Fibroblast of skin of abdomen (primary cell): ENCODE data around the gene USP24.
A peak's percentile ranks its signal among the peaks of the same experiment; 100 is the strongest.

Experiments used
- DNase-seq: peaks from one replicate; pipeline ENCODE4 v3.0.0-alpha.2; 2013

USP24 gene

GRCh38 chr1:55064071-55064581, 151.0 kb downstream of the USP24 start:
- no peak for DNase-seq

- no peak for DNase-seq
Measured at GRCh38 chr1:55063577-55063942, 151.6 kb downstream of the USP24 start.

- DNase-seq, result no peak
Measured at GRCh38 chr1:55062801-55063576, 152.2 kb downstream of the USP24 start.

- no peak for DNase-seq
Measured at GRCh38 chr1:55061706-55062321, 153.3 kb downstream of the USP24 start.

- no peak for DNase-seq
Measured at GRCh38 chr1:55061000-55061705, 154.0 kb downstream of the USP24 start.

GRCh38 chr1:55060133-55060999, 154.8 kb downstream of the USP24 start:
- DNase-seq, result no peak

GRCh38 chr1:55059302-55060132, 155.6 kb downstream of the USP24 start:
- no peak for DNase-seq

GRCh38 chr1:55057956-55058298, 157.2 kb downstream of the USP24 start:
- DNase-seq, result no peak

GRCh38 chr1:55057270-55057955, 157.8 kb downstream of the USP24 start:
- DNase-seq, result no peak

GRCh38 chr1:55056632-55056992, 158.6 kb downstream of the USP24 start:
- no peak for DNase-seq

- DNase-seq, result no peak
Measured at GRCh38 chr1:55055951-55056631, 159.1 kb downstream of the USP24 start.

GRCh38 chr1:55055084-55055882, 159.9 kb downstream of the USP24 start:
- no peak for DNase-seq

- DNase-seq, result no peak
Measured at GRCh38 chr1:55054396-55054795, 160.8 kb downstream of the USP24 start.

- no peak for DNase-seq
Measured at GRCh38 chr1:55053265-55053954, 161.8 kb downstream of the USP24 start.

- no peak for DNase-seq
Measured at GRCh38 chr1:55052221-55053142, 162.7 kb downstream of the USP24 start.

- DNase-seq, result no peak
Measured at GRCh38 chr1:55051621-55052020, 163.5 kb downstream of the USP24 start.

GRCh38 chr1:55051169-55051568, 164.0 kb downstream of the USP24 start:
- DNase-seq, result no peak

- peak; percentile 67 for DNase-seq
Measured at GRCh38 chr1:55050283-55050682, 164.9 kb downstream of the USP24 start.
